Activated T-cell treated with anti-CD3 and anti-CD28 coated beads, Interleukin-2, amount 50 U/mL, for 4 hours (primary cell): ENCODE results near the gene TMEM132D. TPM values are rescaled to one million over a fixed set of nuclear protein-coding genes. Genes with fewer than 3 reads are reported as not detected.

Experiments used
- ATAC-seq, 2 donors: fragments of 200-7000 bp; cut with Tn5 transposase; one replicate each; pipeline ENCODE4 v1.10.0; 2021
- DNase-seq: peaks from one replicate; pipeline ENCODE4 v3.0.0-alpha.2; 2020
- H3K27me3 Mint-ChIP-seq: one replicate; pipeline ENCODE4 v1.8.0; 2021; ENCODE audit warnings: low read depth, mixed read lengths
- H3K36me3 Mint-ChIP-seq: one replicate; pipeline ENCODE4 v1.8.0; 2022; ENCODE audit warnings: mixed read lengths; ENCODE audit not compliant: insufficient read depth
- H3K4me1 Mint-ChIP-seq: one replicate; pipeline ENCODE4 v1.8.0; 2021; ENCODE audit warnings: low read depth, mixed read lengths
- H3K4me3 Mint-ChIP-seq: one replicate; pipeline ENCODE4 v1.8.0; 2021; ENCODE audit warnings: mild to moderate bottlenecking, moderate library complexity, mixed read lengths
- H3K9me3 Mint-ChIP-seq: one replicate; pipeline ENCODE4 v1.8.0; 2021; ENCODE audit warnings: mixed read lengths
- total RNA-seq, 3 donors: library from RNA; stranded (reverse); gene quantifications; one replicate each; pipeline ENCODE4 v1.2.1, GENCODE V29; 2021

TMEM132D gene
- total RNA-seq, 3 donors from 2014 or later: not detected

GRCh38 chr12:129861951-129862350, 41.9 kb downstream of the TMEM132D start:
- ATAC-seq (no peak), DNase-seq (no peak)
- Mint-ChIP-seq H3K27me3 (no peaks in the 10 kb centered on the region), H3K4me1 (no peaks in the 10 kb centered on the region), H3K4me3 (no peak overlapping the region), H3K9me3 (peaks cover 8% of the 10 kb centered on the region), H3K36me3 (no peaks in the 10 kb centered on the region)

GRCh38 chr12:129854591-129854990, 49.2 kb downstream of the TMEM132D start:
- Mint-ChIP-seq H3K4me3 (no peak overlapping the region), H3K4me1 (no peaks in the 10 kb centered on the region), H3K27me3 (no peaks in the 10 kb centered on the region), H3K36me3 (no peaks in the 10 kb centered on the region), H3K9me3 (no peaks in the 10 kb centered on the region)
- DNase-seq: no peak
- no peak for ATAC-seq

- DNase-seq (no peak), ATAC-seq (no peak)
- peaks cover 4% of the 10 kb centered on the region for H3K27me3 Mint-ChIP-seq
- no peaks in the 10 kb centered on the region for H3K9me3 Mint-ChIP-seq
- H3K36me3 Mint-ChIP-seq: no peaks in the 10 kb centered on the region
- no peak overlapping the region for H3K4me3 Mint-ChIP-seq
- H3K4me1 Mint-ChIP-seq: no peaks in the 10 kb centered on the region
Measured at GRCh38 chr12:129851296-129851695, 52.5 kb downstream of the TMEM132D start.

- H3K9me3 Mint-ChIP-seq: peaks cover 3% of the 10 kb centered on the region
- no peak overlapping the region for H3K4me3 Mint-ChIP-seq
- DNase-seq: no peak
- no peak for ATAC-seq
- no peaks in the 10 kb centered on the region for H3K36me3 Mint-ChIP-seq
- peaks cover 4% of the 10 kb centered on the region for H3K27me3 Mint-ChIP-seq
- no peaks in the 10 kb centered on the region for H3K4me1 Mint-ChIP-seq
Measured at GRCh38 chr12:129848876-129849275, 54.9 kb downstream of the TMEM132D start.

- ATAC-seq: no peak
Measured at GRCh38 chr12:129847063-129847462, 56.8 kb downstream of the TMEM132D start.

GRCh38 chr12:129844662-129845220, 59.1 kb downstream of the TMEM132D start:
- Mint-ChIP-seq H3K4me3 (no peak overlapping the region), H3K36me3 (no peaks in the 10 kb centered on the region), H3K27me3 (peaks cover 4% of the 10 kb centered on the region), H3K4me1 (no peaks in the 10 kb centered on the region), H3K9me3 (peaks cover 3% of the 10 kb centered on the region)
- ATAC-seq: no peak
- no peak for DNase-seq

More at GRCh38 chr12:129847063-129847462, 56.8 kb downstream of the TMEM132D start:
- no peak for DNase-seq
- Mint-ChIP-seq H3K27me3 (peaks cover 4% of the 10 kb centered on the region), H3K4me3 (no peak overlapping the region), H3K9me3 (peaks cover 3% of the 10 kb centered on the region), H3K4me1 (no peaks in the 10 kb centered on the region), H3K36me3 (no peaks in the 10 kb centered on the region)

- Mint-ChIP-seq H3K27me3 (no peaks in the 10 kb centered on the region), H3K4me3 (no peak overlapping the region), H3K36me3 (no peaks in the 10 kb centered on the region), H3K9me3 (peaks cover 3% of the 10 kb centered on the region), H3K4me1 (no peaks in the 10 kb centered on the region)
- DNase-seq: no peak
- no peak for ATAC-seq
Measured at GRCh38 chr12:129841251-129841650, 62.6 kb downstream of the TMEM132D start.

GRCh38 chr12:129840145-129840884, 63.5 kb downstream of the TMEM132D start:
- Mint-ChIP-seq H3K27me3 (no peaks in the 10 kb centered on the region), H3K4me1 (no peaks in the 10 kb centered on the region), H3K9me3 (peaks cover 3% of the 10 kb centered on the region), H3K36me3 (no peaks in the 10 kb centered on the region), H3K4me3 (no peak overlapping the region)
- DNase-seq: no peak
- no peak for ATAC-seq

- Mint-ChIP-seq H3K9me3 (peaks cover 2% of the 10 kb centered on the region), H3K4me1 (no peaks in the 10 kb centered on the region), H3K27me3 (no peaks in the 10 kb centered on the region), H3K4me3 (no peak overlapping the region), H3K36me3 (no peaks in the 10 kb centered on the region)
- DNase-seq (no peak), ATAC-seq (no peak)
Measured at GRCh38 chr12:129839679-129840078, 64.1 kb downstream of the TMEM132D start.

- ATAC-seq: no peak
- no peaks in the 10 kb centered on the region for H3K4me1 Mint-ChIP-seq
- no peaks in the 10 kb centered on the region for H3K36me3 Mint-ChIP-seq
- no peaks in the 10 kb centered on the region for H3K27me3 Mint-ChIP-seq
- no peak for DNase-seq
- H3K4me3 Mint-ChIP-seq: no peak overlapping the region
- H3K9me3 Mint-ChIP-seq: peaks cover 3% of the 10 kb centered on the region
Measured at GRCh38 chr12:129831294-129831693, 72.5 kb downstream of the TMEM132D start.

- DNase-seq (no peak), ATAC-seq (no peak)
- Mint-ChIP-seq H3K4me1 (no peaks in the 10 kb centered on the region), H3K27me3 (no peaks in the 10 kb centered on the region), H3K9me3 (peaks cover 3% of the 10 kb centered on the region), H3K4me3 (no peak overlapping the region), H3K36me3 (no peaks in the 10 kb centered on the region)
Measured at GRCh38 chr12:129830796-129831195, 73.0 kb downstream of the TMEM132D start.

GRCh38 chr12:129827866-129828384, 75.9 kb downstream of the TMEM132D start:
- Mint-ChIP-seq H3K4me3 (no peak overlapping the region), H3K4me1 (no peaks in the 10 kb centered on the region), H3K27me3 (peaks cover 2% of the 10 kb centered on the region), H3K9me3 (peaks cover 3% of the 10 kb centered on the region), H3K36me3 (no peaks in the 10 kb centered on the region)
- no peak for DNase-seq
- no peak for ATAC-seq

GRCh38 chr12:129827102-129827865, 76.5 kb downstream of the TMEM132D start:
- ATAC-seq (no peak), DNase-seq (no peak)
- peaks cover 3% of the 10 kb centered on the region for H3K9me3 Mint-ChIP-seq
- H3K36me3 Mint-ChIP-seq: no peaks in the 10 kb centered on the region
- no peaks in the 10 kb centered on the region for H3K4me1 Mint-ChIP-seq
- H3K4me3 Mint-ChIP-seq: no peak overlapping the region
- H3K27me3 Mint-ChIP-seq: peaks cover 2% of the 10 kb centered on the region

- H3K36me3 Mint-ChIP-seq: no peaks in the 10 kb centered on the region
- no peaks in the 10 kb centered on the region for H3K4me1 Mint-ChIP-seq
- peaks cover 2% of the 10 kb centered on the region for H3K27me3 Mint-ChIP-seq
- DNase-seq (no peak), ATAC-seq (no peak)
- no peak overlapping the region for H3K4me3 Mint-ChIP-seq
- H3K9me3 Mint-ChIP-seq: peaks cover 8% of the 10 kb centered on the region
Measured at GRCh38 chr12:129826273-129826672, 77.6 kb downstream of the TMEM132D start.
